ENCODE results near the gene WNT7A.
"Not testable (repeated sequence)": the region's sequence is repeated elsewhere in the genome, so short reads cannot be mapped to it uniquely, and the experiment has no call there.

WNT7A gene

DNA sequence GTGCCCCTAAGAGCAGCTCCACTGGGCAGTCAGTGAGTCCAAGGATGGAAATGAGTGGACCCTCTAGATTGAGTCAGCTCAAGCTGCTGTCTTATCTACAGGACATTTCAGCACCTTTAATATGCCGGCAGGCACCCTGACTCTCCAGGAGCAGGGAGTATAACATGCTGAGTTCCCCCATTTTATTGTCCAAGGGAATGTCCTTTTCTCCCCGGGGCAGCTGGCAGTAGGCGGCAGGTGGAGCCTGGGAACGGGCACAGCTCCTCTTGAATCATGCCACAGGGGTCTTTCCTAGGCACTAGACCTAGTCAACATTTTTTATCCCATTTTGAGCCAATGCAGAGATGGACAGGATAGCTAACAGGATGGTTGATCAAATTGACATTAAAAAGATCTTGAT, 14.8 kb downstream of the WNT7A start:
- DNase-seq: no peak

DNA sequence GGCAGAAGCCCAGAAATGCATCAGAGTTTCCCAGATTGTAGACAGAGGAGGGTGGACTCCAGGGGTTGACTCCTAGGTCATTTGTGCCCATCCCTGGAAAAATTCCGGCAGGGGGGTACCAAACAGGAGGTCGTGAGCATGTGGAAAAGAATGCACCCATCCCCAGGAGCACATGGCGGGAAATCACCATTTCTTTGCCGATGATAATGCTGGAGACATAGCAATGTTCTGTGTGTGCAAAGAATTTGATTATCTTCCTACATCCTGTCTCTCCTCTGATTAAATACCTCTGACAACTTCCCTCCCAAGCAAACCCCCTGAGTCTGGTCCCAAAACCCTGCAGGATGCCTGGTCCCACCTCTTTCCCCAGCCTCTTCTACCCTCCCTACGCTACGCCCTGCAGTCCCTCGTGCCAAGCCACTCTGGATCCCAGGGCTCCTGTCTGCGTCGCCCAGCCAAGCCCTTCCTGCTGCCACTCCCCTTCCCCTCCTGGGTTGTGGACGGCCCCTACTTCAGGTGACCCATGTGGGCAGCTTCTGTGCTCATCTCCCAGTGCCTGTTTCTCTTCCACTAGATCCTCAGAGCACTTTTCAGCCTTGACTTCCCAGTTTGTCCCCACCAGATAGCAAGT, 15.8 kb downstream of the WNT7A start:
- no peak for DNase-seq

DNA sequence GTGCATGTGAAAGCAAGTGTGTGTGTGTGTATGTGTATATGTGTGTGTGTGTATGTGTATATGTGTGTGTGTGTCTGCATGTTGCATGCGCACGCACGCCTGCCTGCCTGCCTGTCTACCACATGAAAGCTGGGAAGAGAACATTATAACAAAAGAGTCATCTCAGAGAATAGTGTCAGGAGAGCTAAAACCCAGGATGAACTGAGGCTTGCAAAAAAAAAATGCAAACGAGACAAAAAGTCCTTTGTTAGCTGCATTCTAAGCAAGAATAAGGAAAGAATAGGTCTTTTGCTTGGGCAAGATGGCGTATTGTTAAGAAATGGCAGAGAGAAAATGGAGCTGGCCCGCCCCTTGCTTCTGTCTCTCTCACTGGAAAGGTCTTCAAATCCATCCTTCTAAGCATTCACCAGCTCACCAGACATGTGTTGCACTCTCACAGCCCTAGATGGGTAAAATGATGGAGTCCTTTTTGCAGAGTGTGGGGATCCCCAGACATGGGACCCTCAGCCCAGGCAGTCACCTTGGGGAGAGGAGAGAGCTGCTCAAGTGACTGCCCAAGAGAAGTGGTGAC, 16.4 kb downstream of the WNT7A start:
- DNase-seq: no peak

DNA sequence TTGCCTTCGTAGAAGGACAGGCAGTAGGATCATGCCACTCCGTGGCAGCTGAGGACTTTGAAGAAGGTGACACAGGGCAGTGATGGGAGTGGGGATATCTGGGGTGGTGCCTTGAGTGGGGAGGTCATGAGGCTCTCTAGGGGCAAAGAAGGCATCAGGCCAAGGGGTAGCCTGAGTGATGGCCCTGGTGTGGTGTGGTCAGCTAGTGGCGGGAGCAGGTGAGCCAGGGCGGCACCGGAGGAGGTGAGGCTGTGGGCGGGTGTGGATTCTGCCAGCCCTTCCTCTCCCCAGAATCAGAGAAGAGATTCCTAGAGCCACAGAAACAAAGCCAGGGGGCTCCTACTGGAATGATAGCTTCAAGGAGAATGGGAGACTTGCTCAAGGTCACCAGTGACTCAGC, 18.4 kb downstream of the WNT7A start:
- no peak for DNase-seq

DNA sequence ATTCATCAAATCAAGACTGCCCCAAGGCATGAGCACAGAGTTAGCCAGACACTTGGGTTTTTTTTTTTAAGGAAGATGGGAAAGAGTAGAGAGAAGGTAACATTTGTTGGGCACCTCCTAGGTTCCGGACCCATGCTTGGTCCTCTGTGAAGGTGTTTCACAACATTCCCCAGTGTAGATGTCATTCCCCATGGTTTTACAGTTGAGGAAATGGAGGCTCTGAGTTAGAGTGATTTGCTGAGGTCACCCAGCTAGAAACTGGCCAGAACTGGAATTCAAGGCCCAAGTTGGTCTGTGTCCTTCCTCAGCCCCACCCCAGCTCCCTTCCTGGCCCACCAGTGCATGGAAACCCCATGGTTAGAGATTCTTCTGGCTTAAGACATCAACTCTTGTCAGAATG, 19.9 kb downstream of the WNT7A start:
- no peak for DNase-seq

DNA sequence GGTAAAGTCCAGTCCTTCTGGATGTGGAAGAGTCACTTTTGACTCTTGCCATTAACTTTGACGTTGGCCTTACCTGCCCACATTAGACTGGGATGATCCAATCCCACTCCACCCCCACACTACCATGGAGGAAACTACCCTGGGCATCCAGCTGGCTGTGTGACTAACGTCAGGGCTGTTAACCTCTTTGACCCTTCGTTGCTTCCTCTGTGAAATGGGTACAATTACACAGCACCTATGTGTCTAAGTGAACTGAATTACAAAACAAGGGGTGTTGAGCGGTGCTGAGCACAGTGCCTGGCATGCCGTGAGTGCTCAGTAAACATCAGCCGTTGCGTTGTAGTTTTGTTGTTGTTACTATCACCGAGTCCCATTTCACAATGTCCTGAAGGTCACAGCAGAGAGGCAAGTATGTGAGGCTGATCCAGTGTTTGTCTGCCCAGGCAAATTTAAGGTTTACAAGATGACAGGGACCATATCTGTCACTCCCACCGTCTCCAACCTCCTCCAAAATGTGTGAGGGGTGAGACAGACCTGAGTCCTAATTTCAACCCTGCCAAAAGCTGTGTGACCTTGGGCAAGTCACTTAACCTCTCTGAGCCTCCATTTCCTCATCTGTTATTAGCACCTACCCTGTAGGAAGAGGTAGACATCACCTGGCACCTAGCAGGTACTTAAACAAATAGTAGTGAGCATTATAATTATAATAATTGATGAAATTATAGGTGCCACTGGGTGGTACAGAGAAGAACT, 20.9 kb downstream of the WNT7A start:
- no peak for DNase-seq

DNA sequence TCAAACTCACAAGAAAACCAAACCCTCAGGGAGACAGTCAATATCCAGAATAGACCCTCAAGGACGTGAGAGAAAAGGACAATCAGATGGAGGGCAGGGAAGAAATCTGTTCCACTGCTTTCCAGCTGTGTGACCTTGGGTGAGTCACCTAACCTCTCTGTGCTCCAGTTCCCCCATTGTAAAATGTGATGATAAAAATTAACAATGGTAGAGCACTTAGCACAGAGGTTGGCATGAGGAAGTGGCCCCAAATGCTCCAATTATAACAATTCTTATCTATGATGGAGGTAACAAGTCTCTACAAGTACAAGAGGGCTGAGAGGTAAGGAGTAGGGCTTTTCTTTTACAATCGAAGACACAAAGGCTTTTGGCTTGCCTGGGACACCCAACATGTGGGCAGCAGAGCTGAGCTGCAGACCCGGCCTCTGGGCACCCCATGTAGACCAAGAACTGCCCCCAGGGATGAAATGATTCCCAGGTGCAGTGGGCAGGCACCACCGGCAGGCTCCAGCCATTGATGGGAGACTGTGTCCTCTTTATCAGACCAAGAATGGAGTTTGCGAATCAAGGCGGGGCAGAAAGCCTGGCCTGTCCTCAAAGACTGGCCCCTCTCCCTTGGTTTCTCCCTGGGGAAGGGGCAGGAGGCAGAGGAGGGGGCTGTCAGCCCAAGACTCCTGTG, 22.0 kb downstream of the WNT7A start:
- no peak for DNase-seq

DNA sequence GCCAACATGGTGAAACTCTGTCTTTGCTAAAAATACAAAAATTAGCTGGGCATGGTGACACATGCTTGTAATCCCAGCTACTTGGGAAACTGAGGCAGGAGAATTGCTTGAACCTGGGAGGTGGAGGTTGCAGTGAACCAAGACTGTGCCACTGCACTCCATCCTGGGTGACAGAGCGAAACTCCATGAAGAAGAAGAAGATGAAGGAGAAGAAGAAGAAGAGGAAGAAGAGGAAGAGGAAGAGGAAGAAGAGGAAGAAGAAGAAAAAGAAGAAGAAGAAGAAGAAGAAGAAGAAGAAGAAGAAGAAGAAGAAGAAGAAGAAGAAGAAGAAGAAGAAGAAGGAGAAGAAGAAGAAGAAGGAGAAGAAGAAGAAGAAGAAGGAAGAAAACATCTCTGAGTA, 23.2 kb downstream of the WNT7A start:
- DNase-seq: not testable (repeated sequence)

DNA sequence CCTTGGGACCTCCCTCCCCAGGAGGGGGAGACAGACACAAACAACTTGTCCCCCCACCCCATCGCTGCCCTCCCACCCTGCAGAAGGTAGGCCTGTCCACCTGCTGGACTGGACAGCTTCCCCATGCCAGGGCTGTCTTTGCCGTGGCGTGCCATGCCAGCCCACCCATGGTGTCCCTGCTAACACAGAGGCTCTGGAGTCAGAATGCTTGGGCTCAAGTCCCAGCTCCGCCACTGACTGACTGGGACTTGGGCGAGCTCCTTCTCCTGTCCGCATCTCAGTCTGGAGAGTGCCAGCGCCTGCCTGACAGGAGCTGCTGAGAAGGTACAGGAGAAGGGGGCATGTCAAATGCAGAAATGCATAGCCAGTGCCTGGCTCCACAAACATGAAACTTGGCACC, 23.9 kb downstream of the WNT7A start:
- no peak for DNase-seq

DNA sequence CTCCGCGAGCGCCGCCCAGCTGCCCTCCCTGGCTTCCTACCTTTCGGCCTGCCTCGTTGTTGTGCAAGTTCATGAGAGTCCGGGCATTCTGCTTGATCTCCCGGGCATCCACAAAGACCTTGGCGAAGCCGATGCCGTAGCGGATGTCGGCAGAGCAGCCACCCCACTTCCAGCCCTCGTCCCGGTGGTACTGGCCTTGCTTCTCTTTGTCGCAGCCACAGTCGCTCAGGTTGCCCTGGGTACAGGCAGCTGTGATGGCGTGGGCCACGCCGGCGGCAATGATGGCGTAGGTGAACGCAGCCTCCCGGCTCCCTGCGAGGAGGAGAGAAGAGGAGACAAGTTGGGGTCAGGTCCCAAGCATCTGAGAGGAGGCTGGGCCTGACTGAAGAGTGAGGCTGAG, 25.4 kb downstream of the WNT7A start:
- no peak for DNase-seq

DNA sequence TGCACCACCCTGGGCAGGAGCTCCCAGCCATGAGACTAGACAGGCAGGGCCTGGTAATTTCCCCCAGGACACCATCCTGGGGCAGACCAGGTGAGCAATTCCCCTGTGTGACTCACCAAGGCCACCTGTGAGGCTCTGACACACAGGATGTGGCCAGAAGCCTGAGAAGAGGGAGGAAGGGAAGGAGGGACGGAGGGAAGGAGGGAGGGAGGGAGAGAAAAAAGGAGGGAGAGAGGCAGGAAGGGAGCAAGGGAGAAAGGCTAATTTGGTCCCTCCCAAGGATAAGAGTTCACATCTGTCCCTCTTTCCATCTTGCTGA, 25.9 kb downstream of the WNT7A start:
- DNase-seq: no peak

DNA sequence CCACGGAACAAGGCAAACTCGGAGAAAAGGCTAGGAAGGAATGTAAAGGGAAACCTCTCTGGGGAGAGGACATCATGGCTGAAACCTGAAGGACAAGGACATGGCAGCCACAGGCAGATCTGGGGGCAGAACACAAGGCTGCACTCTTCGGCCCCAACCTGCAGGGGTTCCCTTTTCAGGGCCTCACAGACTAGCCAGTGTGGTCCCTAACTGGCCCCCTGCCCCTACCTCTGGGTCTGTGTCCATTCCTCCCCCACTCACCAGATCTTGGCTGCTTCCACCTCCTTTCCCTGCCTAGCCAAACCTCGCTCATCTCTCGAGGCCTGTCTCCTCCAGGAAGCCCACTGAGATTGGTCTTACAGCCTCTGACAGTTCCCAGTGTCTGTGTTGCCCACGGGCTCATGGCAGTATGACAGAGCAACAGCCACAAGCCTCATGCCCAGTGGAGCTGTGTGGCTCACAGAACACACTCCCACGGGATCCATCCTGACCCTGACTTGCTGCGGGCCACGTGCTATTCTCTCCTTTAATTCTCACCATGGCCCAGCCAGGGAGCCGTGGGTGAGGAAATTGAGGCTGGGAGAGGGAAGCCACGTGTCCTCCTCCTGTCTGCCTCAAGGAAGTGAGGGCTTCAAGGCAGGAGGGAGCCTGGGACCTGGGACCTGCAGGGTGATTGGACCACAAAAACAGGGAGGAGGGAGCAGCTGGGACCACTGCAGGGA, 26.5 kb downstream of the WNT7A start:
- DNase-seq: no peak

DNA sequence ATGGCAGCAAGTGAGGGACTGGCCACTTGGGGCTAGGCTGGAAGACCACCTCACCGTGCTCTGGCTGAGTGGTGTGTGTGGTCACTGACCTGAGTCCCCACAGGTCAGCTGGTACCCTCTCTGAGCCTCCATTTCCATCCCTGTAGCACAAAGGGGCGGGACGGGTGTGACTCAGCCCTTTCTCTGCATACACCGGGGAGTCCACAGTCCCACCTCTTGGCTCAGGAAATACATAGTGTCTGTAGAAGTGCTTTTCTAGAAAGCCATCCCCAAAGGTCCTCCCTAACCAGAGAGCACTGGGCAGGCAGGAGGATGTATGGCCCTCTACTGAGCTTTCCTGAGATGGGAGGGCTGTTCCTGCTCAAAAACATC, 27.2 kb downstream of the WNT7A start:
- DNase-seq: no peak

DNA sequence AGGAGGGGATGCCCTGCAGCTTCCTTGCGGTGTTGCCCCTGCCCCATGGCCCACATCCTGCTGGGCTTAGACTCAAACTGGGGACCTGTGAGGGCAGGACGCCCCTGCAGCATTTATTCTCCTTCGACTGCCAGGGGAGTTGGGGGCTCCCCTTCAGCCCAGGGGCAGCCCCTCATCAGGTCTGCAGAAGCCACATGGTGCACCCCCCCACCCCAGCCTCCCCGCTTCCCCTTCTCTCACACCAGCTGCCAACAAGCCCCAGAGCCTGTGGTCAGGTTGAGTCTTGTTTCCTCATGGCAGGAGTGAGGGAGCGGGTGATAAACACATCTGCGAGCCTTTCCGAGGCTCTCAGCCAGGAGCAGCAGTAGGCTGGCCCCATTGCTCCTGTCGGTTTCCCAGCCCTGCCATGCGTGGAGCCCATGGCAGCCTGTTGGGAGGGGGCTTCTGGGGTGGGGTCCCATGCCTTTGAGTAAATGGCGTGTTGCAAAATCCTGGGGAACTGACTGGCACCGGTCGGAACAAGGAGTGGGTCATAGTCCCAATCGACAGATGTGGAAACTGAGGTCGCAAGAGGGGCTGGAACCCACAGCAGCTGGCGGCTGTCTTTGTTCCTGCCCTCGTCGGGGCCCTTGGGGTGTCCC, 27.8 kb downstream of the WNT7A start:
- no peak for DNase-seq

DNA sequence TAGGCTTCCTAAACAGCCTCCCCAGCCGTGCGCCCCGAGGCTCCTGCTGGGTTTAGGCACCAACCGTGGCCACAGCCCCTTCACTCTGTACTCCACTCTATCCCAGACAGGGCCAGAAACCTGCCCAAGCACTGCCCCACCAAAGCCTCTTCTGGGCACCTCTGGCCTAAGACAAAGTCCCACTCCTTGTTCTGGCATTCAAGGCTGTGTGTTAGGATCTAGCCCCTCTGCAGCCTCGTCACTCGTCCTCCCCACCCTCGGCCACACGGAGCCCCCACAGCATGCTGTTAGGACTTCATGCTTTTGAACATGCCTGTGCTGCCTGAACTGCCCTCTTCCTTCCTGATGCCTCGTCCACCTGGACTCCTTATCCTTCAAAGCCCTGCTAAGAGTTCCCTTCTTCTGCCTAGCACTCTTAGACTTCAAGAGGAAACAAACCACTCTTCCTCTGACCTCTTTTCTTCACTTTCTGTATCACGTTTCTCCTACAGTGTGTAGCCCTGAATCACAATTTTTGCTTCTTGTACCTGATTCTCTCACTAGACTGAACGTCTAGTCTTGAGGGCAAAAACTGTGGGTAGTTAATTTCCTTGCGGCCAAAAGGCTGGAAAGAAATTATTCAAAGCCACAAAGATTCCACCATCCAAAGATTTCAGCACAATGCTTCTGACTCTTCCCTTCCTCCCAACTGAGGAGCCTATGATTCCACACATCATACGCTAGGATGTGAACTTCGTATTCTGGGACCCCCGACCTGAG, 28.6 kb downstream of the WNT7A start:
- no peak for DNase-seq

DNA sequence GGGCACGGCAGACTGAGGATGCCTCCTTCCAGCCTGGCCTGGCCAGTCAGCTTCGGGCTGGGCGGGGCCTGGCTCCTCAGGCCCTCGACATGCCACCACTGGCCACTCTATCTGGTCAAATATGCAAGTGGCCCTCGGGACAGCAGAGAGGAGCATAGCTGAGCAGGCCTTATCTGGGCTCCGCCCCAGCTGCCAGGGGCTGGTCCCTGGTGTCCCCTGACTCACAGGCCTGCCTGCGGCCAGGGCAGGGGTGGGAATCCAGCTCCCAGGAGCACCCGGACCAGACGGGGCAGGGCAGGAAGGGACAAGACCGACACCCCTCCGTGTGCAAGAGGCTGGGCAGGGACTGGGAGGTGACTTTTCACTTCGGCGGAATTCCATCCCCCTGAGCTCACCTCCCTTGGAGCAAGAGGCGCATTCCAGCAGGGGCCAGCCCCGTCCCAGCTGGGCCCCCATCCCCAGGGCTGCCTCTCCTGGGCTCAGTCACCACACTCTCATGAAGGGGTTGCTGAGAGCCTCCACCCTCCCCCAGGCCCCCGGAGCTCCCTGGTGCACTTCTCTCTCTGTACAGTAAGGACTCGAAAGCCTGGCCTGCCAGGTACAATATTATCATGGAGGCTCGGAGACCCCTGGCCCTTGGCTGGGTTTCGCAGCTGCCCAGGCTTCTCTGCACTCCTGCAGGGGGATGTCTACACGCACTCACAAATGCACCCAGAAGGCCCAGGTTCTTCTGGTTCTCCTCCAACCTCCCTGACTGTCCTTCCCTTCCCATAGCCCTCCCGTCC, 29.5 kb downstream of the WNT7A start:
- no peak for DNase-seq

DNA sequence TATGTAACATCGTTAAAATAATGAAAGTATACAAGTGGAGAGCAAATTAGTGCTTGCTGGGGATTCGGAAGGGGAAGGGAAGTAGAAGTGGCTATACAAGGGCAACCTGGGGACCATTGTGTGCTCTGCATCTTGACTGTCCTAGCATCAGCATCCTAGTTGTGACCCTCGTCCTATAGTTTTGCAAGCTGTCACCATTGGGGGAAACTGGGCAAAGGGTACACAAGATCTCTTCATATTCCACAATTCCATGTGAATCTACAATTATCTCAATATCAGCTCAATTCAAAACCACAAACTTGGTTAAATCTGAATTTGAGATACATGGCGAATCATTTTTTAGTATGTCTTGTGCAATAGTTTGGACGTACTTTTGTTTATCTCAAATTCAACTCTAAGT, 30.9 kb downstream of the WNT7A start:
- DNase-seq: no peak

DNA sequence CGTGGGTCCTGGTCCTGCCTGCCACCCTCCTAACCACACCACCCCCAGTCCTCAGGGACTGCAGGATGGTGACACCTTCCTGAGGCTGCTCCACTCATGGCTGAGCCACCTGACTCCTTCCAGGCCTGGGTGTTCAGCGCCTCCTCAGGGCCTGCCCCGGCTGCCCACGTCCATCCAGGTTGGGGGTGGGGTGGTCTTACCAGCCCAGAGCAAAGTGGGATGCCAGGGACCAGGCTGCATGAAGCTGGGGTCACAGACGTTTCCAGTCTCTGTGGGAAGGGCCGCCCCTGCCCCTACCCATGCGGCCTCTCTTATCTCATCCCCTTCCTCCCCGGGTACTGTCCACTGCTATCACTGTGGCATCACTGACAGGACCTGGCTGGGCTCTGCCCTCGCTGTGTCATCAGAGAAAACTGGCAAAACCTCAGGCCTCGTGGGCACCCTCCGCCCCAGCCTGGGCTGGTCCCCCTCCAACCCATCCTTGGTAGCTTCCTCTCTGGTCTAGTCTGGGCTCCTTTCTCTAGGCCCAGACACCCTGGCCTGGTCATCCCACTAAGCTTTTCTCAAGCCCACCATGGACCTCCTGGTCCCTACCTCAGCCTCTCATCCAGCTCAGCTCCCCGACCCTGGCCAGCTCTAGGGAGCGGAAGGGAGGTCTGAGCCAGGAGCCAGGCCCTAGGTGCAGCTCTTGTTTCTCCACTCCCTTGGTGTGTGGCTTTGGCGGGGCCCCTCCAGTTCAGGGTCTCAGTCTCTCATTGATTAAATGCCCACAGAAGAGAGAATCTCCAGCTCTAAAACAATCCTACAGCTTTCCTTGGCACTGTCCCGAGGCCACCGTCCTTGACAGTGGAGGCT, 32.9 kb downstream of the WNT7A start:
- no peak for DNase-seq

DNA sequence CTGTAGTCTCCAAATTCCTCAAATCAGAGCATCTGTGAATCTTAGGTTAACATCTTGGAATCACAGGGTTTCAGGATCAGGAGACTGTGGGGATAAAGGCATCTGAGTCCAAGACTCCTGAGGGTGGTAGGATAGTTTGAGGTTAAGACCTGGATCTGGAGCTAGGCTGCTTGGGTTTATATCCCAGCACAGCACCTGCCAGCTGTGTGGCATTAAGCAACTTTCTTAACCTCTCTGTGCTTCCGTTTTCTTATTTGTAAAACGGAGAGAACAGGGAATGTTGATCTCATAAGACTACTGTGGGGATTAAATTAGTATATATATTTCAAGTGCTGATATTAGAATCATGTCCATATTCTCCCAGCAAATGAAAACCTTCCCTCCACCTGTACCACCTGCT, 33.6 kb downstream of the WNT7A start:
- no peak for DNase-seq

DNA sequence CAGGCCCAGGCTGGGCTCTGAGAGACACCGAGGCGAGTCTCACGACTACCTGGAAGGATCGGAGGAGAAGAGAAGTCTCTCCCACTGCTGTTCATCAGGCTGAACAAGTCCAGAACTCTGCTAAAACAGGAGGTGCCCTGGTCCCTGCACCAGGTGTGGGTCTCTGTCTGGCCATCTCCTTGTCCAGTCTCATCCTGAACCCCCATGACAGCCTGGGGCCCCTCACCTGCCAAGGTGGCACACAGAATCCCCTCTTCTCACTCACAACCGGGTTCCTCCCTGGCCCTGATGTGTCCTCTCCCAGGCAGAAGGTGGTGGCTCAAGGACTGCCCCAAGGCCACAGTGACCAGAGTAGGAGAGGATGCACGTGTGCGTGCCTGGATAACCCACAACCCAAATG, 34.1 kb downstream of the WNT7A start:
- DNase-seq: no peak

Data from femur (tissue), 1 donor.